Activated CD4-positive, alpha-beta T cell treated with anti-CD3 and anti-CD28 coated beads for 4 hours (primary cell): ENCODE measurements around the gene KCND3.

Experiments
- DNase-seq, 2 donors: peaks; one replicate each; pipeline ENCODE4 v3.0.0-alpha.2; 2020

KCND3 gene

GRCh38 chr1:111909030-111909429 is 80.4 kb downstream of the KCND3 start:
- DNase-seq: no peak

- no peak for DNase-seq
Measured at GRCh38 chr1:111908011-111908621, 81.4 kb downstream of the KCND3 start.

- DNase-seq: no peak
Measured at GRCh38 chr1:111907321-111907720, 82.1 kb downstream of the KCND3 start.

- DNase-seq: no peak
Measured at GRCh38 chr1:111906816-111907215, 82.7 kb downstream of the KCND3 start.

- DNase-seq: no peak
Measured at GRCh38 chr1:111906111-111906510, 83.4 kb downstream of the KCND3 start.

GRCh38 chr1:111904478-111905218 is 84.8 kb downstream of the KCND3 start:
- DNase-seq: no peak

- DNase-seq: no peak
Measured at GRCh38 chr1:111903871-111904449, 85.5 kb downstream of the KCND3 start.

GRCh38 chr1:111903148-111903870 is 86.2 kb downstream of the KCND3 start:
- DNase-seq: no peak

GRCh38 chr1:111895469-111895868 is 94.0 kb downstream of the KCND3 start:
- DNase-seq: no peak

GRCh38 chr1:111895017-111895416 is 94.5 kb downstream of the KCND3 start:
- DNase-seq: no peak

GRCh38 chr1:111894497-111894896 is 95.0 kb downstream of the KCND3 start:
- no peak for DNase-seq

GRCh38 chr1:111891566-111891965 is 97.9 kb downstream of the KCND3 start:
- no peak for DNase-seq

- DNase-seq: no peak
Measured at GRCh38 chr1:111888740-111889376, 100.6 kb downstream of the KCND3 start.

GRCh38 chr1:111887875-111888274 is 101.6 kb downstream of the KCND3 start:
- no peak for DNase-seq

GRCh38 chr1:111887385-111887784 is 102.1 kb downstream of the KCND3 start:
- no peak for DNase-seq

GRCh38 chr1:111886741-111887140 is 102.7 kb downstream of the KCND3 start:
- no peak for DNase-seq

GRCh38 chr1:111884772-111885443 is 104.6 kb downstream of the KCND3 start:
- no peak for DNase-seq

- no peak for DNase-seq
Measured at GRCh38 chr1:111882986-111883560, 106.4 kb downstream of the KCND3 start.

- no peak for DNase-seq
Measured at GRCh38 chr1:111882559-111882958, 106.9 kb downstream of the KCND3 start.

- no peak for DNase-seq
Measured at GRCh38 chr1:111880881-111881837, 108.3 kb downstream of the KCND3 start.

- no peak for DNase-seq
Measured at GRCh38 chr1:111879081-111879480, 110.4 kb downstream of the KCND3 start.
